Umbilical cord (tissue), 2 donors: ENCODE results near the gene NUP160. TPM values are rescaled to one million over a fixed set of nuclear protein-coding genes. Genes with fewer than 3 reads are reported as not detected.
A peak's percentile ranks its signal among the peaks of the same experiment; 100 is the strongest.
"Not testable (repeated sequence)": the region's sequence is repeated elsewhere in the genome, so short reads cannot be mapped to it uniquely, and the experiment has no call there.

ENCODE experiments used
- DNase-seq: peaks from one replicate; pipeline ENCODE4 v3.0.0-alpha.2; 2015; ENCODE audit warnings: low spot score
- total RNA-seq: library from RNA; depleted of rRNA; stranded (reverse); fragments of >200 nt; gene quantifications from one replicate; pipeline ENCODE4 v1.2.3, GENCODE V29; 2014; ENCODE audit warnings: low replicate concordance; ENCODE audit not compliant: insufficient read depth

NUP160 gene
- total RNA-seq, 1 donor from 2014 or later: 57.3 TPM

DNA sequence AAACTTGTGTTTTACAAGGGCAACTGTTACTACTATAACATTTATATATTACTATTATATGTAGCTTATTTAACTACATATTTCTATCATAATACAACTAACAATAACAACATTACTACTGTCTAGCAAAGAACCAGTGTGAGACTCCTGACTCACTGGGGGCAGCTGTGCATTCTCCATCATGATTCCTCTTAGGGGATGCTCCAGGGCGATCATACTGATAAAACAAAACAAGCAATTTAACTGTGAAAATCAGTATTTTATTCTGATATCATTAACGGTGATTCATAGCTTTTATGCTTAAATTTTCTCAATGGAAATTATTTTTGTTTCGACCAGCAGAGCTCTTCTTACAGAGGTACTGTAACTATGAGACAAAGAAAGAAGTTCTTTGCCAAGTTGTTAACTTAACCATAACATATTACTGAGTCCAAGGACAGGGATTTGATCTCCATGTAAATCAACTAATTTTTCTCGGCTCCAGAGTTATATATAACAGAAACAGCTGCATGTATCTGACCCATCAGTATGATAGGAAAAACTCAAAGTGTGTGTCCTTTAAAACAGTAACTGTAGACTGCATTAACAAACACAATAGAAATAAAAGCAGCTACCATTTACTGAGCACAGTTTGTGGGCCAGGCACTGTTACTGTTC, 56.2 kb downstream of the NUP160 start:
- DNase-seq: no peak

DNA sequence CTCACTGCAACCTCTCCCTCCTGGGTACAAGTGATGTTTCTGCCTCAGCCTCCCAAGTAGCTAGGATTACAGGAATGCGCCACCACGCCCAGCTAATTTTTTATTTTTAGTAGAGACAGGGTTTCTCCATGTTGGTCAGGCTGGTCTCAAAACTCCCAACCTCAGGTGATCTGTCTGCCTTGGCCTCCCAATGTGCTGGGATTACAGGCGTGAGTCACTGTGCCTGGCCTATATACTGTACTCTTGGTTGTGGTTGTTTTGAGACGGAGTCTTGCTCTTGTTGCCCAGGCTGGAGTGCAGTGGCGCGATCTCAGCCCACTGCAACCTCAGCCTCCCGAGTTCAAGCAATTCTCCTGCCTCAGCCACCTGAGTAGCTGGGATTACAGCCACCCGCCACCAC, 58.1 kb downstream of the NUP160 start:
- DNase-seq: not testable (repeated sequence)

DNA sequence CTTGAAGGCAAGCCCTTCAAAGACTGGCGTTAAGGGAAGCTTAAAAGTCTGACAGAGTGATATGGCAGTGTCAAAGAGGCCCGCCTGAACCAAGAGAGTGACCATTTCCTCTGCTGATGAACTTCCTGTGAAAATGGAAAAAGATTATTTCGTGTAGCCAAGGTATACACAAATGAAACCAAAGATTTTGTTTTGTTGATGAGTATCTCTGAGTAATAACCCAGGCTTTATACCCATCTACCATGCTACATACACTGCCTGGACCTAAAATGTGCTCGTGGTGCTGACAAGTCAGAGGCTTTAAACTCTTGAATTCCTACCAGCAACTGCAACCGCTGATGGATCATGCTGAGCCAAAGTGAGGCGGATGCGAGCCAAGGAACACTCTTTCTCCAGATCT, 60.0 kb downstream of the NUP160 start:
- no peak for DNase-seq

DNA sequence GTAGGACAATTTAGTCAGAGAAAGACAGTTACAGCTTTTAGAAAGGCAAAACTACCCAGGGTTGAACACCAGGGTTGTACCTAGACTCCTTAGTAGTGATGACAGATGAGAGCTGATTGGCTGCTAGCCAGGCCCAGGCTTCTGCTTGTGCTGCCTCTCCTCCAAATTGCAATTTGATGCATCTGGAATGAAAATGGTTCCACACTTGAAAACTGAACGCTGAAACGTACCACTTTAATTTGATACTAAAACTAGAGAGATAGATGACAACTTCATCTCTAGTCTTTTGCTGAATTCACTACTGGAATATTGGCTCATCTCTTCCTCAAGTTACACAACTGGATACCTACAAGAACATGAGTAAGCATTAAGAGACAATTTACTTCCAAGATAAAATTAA, 61.8 kb downstream of the NUP160 start:
- no peak for DNase-seq

- no peak for DNase-seq
These were observed 63.3 kb downstream of the NUP160 start for GRCh38 chr11:47784785-47785381.

DNA sequence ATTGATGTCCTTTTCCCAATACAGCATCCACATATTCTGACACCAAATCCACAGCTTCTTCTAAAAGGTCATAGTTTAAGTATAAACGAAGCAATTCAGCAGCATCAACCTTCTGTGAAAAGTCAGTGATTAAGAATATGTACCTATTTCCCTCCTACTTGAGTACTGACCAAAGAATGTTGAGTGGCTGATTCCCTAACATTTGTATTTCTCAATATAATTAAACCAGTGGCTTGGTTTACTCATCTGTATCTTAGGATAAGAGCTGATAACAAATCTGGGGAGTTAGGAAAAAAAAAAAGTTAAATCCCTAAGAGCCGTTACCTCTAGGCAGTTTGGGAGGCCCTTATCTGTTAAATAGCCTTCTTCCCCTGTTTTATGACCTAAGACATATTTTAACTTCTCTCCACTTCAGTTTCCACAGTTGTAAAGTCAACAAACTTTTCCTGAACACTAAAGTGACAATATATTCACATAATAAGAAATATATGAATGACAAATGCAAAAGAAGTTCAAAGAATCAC, 65.0 kb downstream of the NUP160 start:
- DNase-seq: no peak

DNA sequence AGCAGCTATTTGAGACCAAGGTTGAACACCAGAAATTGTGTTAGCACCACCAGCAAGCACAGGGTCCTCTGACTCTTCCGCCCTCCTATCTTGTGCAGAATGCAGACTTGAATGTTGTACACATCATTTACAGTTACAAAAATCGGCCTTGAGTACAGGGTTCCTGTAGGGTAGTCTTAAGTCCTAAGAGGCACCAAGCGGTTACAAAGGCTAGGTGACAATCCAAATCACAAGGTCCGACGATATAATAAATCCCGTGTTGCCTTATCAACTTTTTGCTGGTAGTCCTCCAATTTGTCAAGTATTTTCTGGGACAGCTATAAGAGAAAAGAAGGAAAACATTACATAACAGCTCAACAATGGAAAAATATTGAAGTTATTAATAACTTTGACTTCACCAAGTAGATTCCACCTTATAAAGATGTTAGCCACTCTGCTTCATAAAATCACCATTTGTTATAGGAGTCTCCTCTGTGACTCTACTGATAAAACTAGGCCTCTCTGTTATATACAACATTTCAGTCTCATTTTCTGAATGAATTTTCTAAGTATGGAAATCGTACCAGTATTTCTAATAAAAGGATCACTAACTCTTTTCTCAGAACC, 69.2 kb downstream of the NUP160 start:
- DNase-seq: no peak

DNA sequence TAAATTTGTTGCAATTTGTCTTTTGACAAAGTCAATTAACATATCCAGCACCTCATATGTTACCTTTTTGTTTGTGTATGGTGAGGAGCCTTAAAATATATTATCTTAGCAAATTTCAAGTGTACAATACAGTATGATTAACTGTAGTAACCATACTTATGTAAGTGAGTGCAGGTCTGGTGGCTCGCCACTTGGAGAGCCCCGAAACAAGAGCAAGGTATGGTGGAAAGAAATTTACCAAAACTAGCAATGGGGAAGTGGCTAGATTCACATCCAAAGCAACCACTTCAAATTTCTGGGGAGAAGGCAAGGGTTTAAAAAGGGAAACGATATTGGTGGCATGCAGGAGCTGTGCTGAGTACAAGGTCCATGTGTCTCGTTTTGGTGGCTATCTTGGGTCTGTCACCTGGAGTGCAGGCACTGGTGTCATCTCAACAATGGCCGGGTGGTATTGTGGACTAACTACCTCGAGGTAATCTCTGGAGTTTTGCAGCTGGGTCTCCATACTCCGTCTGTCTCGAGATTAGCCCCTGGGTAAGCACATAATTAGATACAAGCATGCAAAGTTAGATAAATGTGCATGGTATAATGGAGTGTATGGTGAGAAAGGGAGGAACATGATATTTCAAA, 72.8 kb downstream of the NUP160 start:
- DNase-seq: no peak

DNA sequence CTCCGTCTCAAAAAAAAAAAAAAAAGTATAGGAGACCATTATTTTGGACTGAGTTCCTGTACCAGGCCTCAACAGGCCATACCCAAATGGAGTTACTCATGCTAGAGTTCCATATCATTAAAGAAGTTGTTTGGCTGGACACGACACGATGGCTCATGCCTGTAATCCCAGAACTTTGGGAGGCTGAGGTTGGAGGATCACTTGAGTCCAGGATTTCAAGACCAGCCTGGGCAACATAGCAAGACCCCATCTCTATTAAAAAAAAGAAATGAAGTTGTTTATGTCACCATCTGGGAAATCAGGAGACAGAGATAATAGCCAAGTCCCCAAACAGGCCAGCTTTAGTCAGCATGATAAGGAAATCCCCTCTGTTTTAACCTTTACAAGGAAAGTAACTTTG, 74.3 kb downstream of the NUP160 start:
- DNase-seq: no peak

- DNase-seq: not testable (repeated sequence)
These were observed 78.6 kb downstream of the NUP160 start for GRCh38 chr11:47769556-47769955.

GRCh38 chr11:47768101-47768612, 80.0 kb downstream of the NUP160 start:
- peak; percentile 77 for DNase-seq

GRCh38 chr11:47766509-47767227, 81.5 kb downstream of the NUP160 start:
- DNase-seq: peak; percentile 75

GRCh38 chr11:47765086-47765485, 83.1 kb downstream of the NUP160 start:
- no peak for DNase-seq

DNA sequence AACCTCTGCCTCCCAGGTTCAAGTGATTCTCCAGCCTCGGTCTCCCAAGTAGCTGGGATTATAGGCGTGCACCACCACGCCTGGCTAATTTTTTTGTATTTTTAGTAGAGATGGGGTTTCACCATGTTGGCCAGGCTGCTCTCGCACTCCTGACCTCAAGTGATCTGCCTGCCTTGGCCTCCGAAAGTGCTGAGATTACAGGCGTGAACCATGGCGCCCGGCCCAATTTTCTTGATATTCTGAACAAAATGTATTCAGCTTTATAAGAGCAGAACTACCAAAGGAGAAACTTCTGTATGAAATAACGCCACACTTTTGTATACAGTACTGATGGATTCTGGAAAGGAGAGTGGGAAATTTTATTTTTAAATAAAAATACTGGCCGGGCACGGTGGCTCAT, 88.9 kb downstream of the NUP160 start:
- not testable (repeated sequence) for DNase-seq

DNA sequence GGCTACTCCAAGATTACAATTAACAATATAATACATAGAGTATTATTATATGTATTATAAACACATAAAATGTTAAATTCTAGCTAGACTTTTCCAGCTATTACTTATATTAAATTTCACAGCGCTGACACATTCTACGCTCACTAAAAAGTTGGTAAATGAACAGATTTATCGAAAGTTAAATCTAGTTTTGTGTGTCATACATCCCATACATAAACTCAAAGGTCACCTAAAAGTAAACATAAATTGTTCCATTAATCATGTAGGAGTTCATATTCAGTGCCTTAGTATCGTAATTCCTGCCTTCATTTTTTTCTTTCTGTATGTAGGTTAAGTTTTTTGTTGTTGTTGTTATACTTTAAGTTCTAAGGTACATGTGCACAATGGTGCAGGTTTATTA, 91.9 kb downstream of the NUP160 start:
- no peak for DNase-seq

GRCh38 chr11:47750725-47751124, 97.4 kb downstream of the NUP160 start:
- no peak for DNase-seq

DNA sequence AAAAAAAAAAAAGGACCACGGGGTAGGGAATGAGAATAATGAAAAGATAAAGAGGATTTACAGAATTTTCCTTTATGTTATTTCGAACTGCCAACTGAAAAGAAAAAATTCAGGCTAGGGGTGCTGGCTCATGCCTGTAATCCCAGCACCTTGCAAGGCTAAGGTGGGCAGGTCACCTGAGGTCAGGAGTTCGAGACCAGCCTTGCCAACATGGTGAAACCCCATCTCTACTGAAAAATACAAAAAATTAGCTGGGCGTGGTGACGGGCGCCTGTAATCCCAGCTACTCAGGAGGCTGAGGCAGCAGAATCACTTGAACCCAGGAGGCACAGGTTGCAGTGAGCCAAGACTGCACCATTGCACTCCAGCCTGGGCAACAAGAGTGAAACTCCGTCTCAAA, 105.7 kb downstream of the NUP160 start:
- not testable (repeated sequence) for DNase-seq

GRCh38 chr11:47737817-47738216, 110.3 kb downstream of the NUP160 start:
- not testable (repeated sequence) for DNase-seq

DNA sequence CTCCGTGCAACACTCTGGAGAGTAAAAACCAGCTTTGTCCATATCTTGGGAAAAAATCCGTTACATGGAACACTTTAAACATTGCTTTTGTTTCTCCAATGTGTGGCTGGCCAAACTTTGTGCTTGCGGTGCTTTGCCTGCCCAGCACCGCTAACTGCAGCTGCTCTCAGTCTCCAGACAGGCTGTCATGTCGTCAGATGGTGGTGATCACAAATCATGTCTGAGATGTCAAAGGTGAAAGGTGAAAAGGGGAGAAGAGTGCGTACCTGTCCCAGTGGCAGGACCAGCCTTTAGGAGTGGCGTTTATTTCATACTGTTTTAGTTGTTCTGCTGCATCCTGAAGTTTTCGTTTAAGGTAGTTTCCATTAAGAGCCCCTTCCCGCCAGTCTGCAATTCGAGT, 115.9 kb downstream of the NUP160 start:
- DNase-seq: no peak

DNA sequence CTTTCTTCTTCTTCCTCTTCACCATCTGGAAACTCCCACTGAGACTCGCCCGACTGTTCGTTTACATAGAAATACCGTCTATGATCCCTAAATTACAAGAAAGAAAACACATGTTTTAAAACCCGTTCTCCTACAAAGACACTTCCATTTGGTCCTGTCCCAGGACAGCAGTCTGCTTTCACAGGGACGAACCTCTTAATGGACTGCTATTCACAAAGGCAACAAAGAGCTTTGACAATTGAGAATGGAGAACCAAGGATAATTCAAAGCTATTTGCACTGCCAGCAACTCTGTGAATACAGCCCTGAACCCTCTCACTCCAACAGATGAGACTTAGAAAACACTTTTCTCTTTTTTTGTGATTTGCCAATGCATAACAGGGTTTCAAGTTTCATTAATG, 116.7 kb downstream of the NUP160 start:
- DNase-seq: no peak
